Measurements from ENCODE around the gene TMED5.

TMED5 gene

GRCh38 chr1:93120614-93121013, 59.6 kb downstream of the TMED5 start:
- DNase-seq: no peak

GRCh38 chr1:93114391-93114790, 65.8 kb downstream of the TMED5 start:
- peak; percentile 30 for DNase-seq

- DNase-seq: no peak
Measured at GRCh38 chr1:93113127-93113526, 67.1 kb downstream of the TMED5 start.

GRCh38 chr1:93111561-93111960, 68.7 kb downstream of the TMED5 start:
- DNase-seq: no peak

GRCh38 chr1:93111065-93111464, 69.1 kb downstream of the TMED5 start:
- no peak for DNase-seq

- DNase-seq: no peak
Measured at GRCh38 chr1:93109578-93109977, 70.6 kb downstream of the TMED5 start.

- no peak for DNase-seq
Measured at GRCh38 chr1:93108335-93108734, 71.9 kb downstream of the TMED5 start.

GRCh38 chr1:93107395-93107794, 72.8 kb downstream of the TMED5 start:
- no peak for DNase-seq

- peak; percentile 10 for DNase-seq
Measured at GRCh38 chr1:93106226-93106625, 74.0 kb downstream of the TMED5 start.

- no peak for DNase-seq
Measured at GRCh38 chr1:93102142-93102541, 78.1 kb downstream of the TMED5 start.

Data from fibroblast of skin of right biceps (primary cell).